OCI-LY1 (cell line): ENCODE results near the gene CNOT4.

ENCODE experiments used
- EZH2 ChIP-seq: fragments of 200-600 bp; sonication (generic), shearing (Covaris generic); IDR thresholded peaks from 2 replicates; pipeline ENCODE4 v1.8.0; 2017; ENCODE audit warnings: borderline replicate concordance, mixed run types, mild to moderate bottlenecking, antibody characterized with exemption, low read length, moderate library complexity, mixed read lengths
- TF ChIP-seq, protein P1 (sequence below): fragments of 200-600 bp; sonication (generic), shearing (Covaris generic); IDR thresholded peaks from 2 replicates; pipeline ENCODE4 v1.5.1; 2017; ENCODE audit warnings: mild to moderate bottlenecking, antibody characterized with exemption, low read length, moderate library complexity, mixed read lengths

DNA sequence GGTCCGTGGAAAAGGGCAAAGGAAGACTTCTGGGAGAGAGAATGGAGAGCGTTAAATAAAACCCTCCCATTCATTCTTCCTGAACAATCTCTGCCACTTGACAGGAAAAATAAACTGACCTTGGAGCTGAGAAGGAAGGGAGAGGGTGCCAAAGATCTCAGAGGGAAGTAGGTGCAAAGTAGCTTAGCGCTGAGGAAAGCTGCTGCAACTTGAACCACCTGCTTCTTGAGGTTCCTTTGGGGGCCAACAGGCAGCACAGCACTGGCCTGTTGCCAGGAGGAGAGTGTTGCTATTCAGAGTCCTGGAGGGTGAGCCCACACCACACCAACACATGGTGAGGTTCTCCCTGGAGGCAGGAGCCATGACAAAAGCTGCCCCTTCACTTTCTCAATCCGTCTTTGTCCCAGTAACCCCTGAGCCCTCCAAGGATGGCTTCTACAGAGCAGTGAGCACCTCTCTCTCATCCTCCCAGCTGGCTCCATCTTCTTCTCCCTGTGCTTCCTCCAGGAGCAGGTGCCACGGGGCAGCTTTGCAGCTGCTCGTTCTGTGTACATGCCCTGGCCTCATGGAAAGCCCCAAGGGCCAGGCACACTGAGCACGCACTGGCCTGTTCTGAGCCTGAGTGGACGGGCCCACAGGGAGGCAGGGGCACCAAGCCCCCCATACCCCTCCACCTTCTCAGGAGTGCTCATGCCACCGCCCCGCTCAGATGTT, 174.9 kb downstream of the CNOT4 start:
- TF ChIP-seq, protein P1, sequence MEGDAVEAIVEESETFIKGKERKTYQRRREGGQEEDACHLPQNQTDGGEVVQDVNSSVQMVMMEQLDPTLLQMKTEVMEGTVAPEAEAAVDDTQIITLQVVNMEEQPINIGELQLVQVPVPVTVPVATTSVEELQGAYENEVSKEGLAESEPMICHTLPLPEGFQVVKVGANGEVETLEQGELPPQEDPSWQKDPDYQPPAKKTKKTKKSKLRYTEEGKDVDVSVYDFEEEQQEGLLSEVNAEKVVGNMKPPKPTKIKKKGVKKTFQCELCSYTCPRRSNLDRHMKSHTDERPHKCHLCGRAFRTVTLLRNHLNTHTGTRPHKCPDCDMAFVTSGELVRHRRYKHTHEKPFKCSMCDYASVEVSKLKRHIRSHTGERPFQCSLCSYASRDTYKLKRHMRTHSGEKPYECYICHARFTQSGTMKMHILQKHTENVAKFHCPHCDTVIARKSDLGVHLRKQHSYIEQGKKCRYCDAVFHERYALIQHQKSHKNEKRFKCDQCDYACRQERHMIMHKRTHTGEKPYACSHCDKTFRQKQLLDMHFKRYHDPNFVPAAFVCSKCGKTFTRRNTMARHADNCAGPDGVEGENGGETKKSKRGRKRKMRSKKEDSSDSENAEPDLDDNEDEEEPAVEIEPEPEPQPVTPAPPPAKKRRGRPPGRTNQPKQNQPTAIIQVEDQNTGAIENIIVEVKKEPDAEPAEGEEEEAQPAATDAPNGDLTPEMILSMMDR, result no peak
- no peak for TF ChIP-seq EZH2
